Liver (tissue), 9 donors: Measurements from ENCODE around the gene DKC1. TPM values are rescaled to one million over a fixed set of nuclear protein-coding genes. Genes with fewer than 3 reads are reported as not detected.

Source experiments
- DNase-seq: peaks from one replicate; pipeline ENCODE4 v3.0.0-alpha.2; 2017; ENCODE audit warnings: low spot score
- H3K27ac ChIP-seq, 2 donors: one replicate each; pipeline ENCODE4 v1.7.0; 2013; ENCODE audit warnings: inconsistent platforms in 2 of 2, low read length in 2 of 2, control low read depth in 1 of 2, low read depth in 1 of 2, mild to moderate bottlenecking in 1 of 2
- H3K27me3 ChIP-seq, 4 donors: one replicate each; pipeline versions ENCODE4 v1.6.1 to v1.7.0; 2013; ENCODE audit warnings: low read length in 3 of 4, inconsistent platforms in 1 of 4, mild to moderate bottlenecking in 1 of 4, moderate library complexity in 1 of 4; ENCODE audit not compliant: control insufficient read depth in 4 of 4, insufficient read depth in 4 of 4
- H3K36me3 ChIP-seq, 4 donors: one replicate each; pipeline versions ENCODE4 v1.6.1 to v1.7.0; 2013; ENCODE audit warnings: low read length in 3 of 4, mild to moderate bottlenecking in 3 of 4, low read depth in 1 of 4, moderate library complexity in 1 of 4; ENCODE audit not compliant: control insufficient read depth in 4 of 4, insufficient read depth in 3 of 4
- H3K4me1 ChIP-seq, 4 donors: one replicate each; pipeline versions ENCODE4 v1.6.1 to v1.7.0; 2013; ENCODE audit warnings: low read length in 3 of 4, mild to moderate bottlenecking in 3 of 4, moderate library complexity in 1 of 4; ENCODE audit not compliant: control insufficient read depth in 4 of 4, insufficient read depth in 4 of 4
- H3K4me3 ChIP-seq, 3 donors: one replicate each; pipeline versions ENCODE4 v1.6.1 to v1.7.0; 2013; ENCODE audit warnings: low read length in 3 of 3, control low read depth in 1 of 3, low read depth in 1 of 3, mild to moderate bottlenecking in 1 of 3
- H3K9ac ChIP-seq, 2 donors: one replicate each; pipeline ENCODE4 v1.7.0; 2013; ENCODE audit warnings: low read length in 2 of 2, mild to moderate bottlenecking in 2 of 2, moderate library complexity in 2 of 2, control low read depth in 1 of 2, low read depth in 1 of 2
- H3K9me3 ChIP-seq, 4 donors: one replicate each; pipeline versions ENCODE4 v1.6.1 to v1.7.0; 2013; ENCODE audit warnings: low read length in 3 of 4; ENCODE audit not compliant: control insufficient read depth in 4 of 4
- ATF3 ChIP-seq: IDR thresholded peaks from 2 replicates; pipeline ENCODE4 v1.6.1; 2016; ENCODE audit warnings: antibody characterized with exemption
- EGR1 ChIP-seq, 2 donors: IDR thresholded peaks; 2 replicates each; pipeline ENCODE4 v1.6.1; 2016 to 2018; ENCODE audit warnings: antibody characterized with exemption in 2 of 2, low read depth in 2 of 2
- FOXA1 ChIP-seq: IDR thresholded peaks from 2 replicates; pipeline ENCODE4 v1.6.1; 2016; ENCODE audit warnings: antibody characterized with exemption
- GABPA ChIP-seq, 2 donors: IDR thresholded peaks in 1 of 2; conservative IDR thresholded peaks in 1 of 2; 2 replicates each; pipeline ENCODE4 v1.6.1; 2016; ENCODE audit warnings: antibody characterized with exemption in 2 of 2, mild to moderate bottlenecking in 1 of 2, moderate library complexity in 1 of 2
- HNF4A ChIP-seq, 2 donors: conservative IDR thresholded peaks; 2 replicates each; pipeline ENCODE4 v1.6.1; 2016; ENCODE audit warnings: antibody characterized with exemption in 2 of 2, mild to moderate bottlenecking in 2 of 2
- HNF4G ChIP-seq: IDR thresholded peaks from 2 replicates; pipeline ENCODE4 v1.6.1; 2016; ENCODE audit warnings: antibody characterized with exemption
- JUND ChIP-seq, 2 donors: IDR thresholded peaks; 2 replicates each; pipeline ENCODE4 v1.6.1; 2016; ENCODE audit warnings: antibody characterized with exemption in 2 of 2
- NR2F2 ChIP-seq: IDR thresholded peaks from 2 replicates; pipeline ENCODE4 v1.6.1; 2016; ENCODE audit warnings: antibody characterized with exemption
- RAD21 ChIP-seq, 2 donors: IDR thresholded peaks; 2 replicates each; pipeline ENCODE4 v1.6.1; 2016; ENCODE audit warnings: antibody characterized with exemption in 2 of 2, mild to moderate bottlenecking in 2 of 2
- RXRA ChIP-seq, 2 donors: IDR thresholded peaks; 2 replicates each; pipeline ENCODE4 v1.6.1; 2017 to 2018; ENCODE audit warnings: antibody characterized with exemption in 2 of 2, mild to moderate bottlenecking in 1 of 2
- SP1 ChIP-seq: IDR thresholded peaks from 2 replicates; pipeline ENCODE4 v1.6.1; 2018; ENCODE audit warnings: antibody characterized with exemption, mild to moderate bottlenecking
- TAF1 ChIP-seq: conservative IDR thresholded peaks from 2 replicates; pipeline ENCODE4 v1.6.1; 2016; ENCODE audit warnings: antibody characterized with exemption, mild to moderate bottlenecking
- WGBS: extraction: QIAGEN DNeasy Blood & Tissue Kit; methylation state at CpG from one replicate; pipeline ENCODE4 v1.1.7; 2013; 5-methylcytosine and 5-hydroxymethylcytosine counted together
- polyA plus RNA-seq, 2 donors: library from polyadenylated mRNA; stranded (reverse) in 1 of 2; unstranded in 1 of 2; fragments of 200-250 nt in 1 of 2; fragments of >200 nt in 1 of 2; fragmentation: Nextera tagmentation in 1 of 2; extraction: Ambion mirVana in 1 of 2; gene quantifications; one replicate each; pipeline versions ENCODE4 v1.2.1 to v1.2.3, GENCODE V29; 2013 to 2015
- total RNA-seq, 2 donors: library from RNA; depleted of rRNA; stranded (reverse); fragments of >200 nt; gene quantifications; one replicate each; pipeline ENCODE4 v1.2.3, GENCODE V29; 2014
- TF ChIP-seq, protein P1 (sequence below): IDR thresholded peaks from 2 replicates; pipeline ENCODE4 v1.6.1; 2016; ENCODE audit warnings: antibody characterized with exemption
- donor health status: healthy.
- donor health status: healthy.
- donor health status: healthy.
- donor health status: healthy.
- donor health status: healthy.

Gene DKC1
- total and polyA plus RNA-seq, 4 donors = 14.0 to 21.9 (median 16.5) TPM

- Histone ChIP-seq H3K4me3 (no peak overlapping the region), H3K27me3 (no peaks in the 10 kb centered on the region), H3K36me3 (no peaks in the 10 kb centered on the region), H3K9me3 (no peaks in the 10 kb centered on the region), H3K27ac (no peak overlapping the region), H3K4me1 (peaks cover 8 to 24% (median 17%) of the 10 kb centered on the region in 4 donors), H3K9ac (no peak overlapping the region)
- DNase-seq = no peak
- 88% methylated on average over 6 of the region's 6 CpGs for WGBS
- TF ChIP-seq HNF4A (conservative IDR thresholded peaks at IDR 0.05) (no peak), TAF1 (no peak)
These were observed 34.3 kb downstream of the DKC1 start for GRCh38 chrX:154797006-154797405.

DNA sequence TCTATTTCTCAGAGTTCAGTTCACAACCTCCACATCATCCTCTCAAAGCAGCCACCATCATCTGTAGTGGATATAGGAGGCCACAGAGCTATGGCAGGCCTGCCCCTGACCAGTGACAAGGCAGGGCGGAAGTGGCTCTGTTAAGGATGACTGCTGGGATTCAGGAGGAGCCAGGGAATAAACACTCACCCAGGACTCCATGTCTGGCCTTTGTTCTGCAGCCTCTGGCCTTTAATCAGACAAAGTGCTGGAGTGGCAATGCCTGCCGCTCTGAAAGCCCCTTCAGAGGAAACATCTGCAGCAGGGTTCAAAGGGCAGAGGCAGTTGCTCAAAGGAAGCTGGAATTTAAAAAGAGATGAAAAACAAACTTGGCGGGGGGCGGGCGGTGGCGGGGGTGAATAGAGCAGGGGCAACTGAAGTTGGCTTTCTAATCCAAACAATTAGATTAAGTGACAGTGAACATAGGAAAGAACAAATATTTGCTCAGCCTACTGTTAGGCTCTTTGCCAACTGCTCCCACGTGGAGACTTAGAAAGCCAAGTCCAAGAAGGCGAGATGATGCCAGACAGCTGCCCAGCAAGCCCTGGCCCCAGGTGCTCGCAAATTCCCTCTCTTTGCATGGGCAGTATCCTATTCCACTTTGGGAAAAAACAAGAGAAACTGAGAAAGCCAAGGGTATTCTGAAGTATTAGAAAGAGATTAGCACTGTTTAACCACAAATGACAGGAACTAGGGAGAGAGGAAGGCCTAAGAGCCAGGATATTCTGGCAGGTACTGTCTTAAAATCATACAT is 37.1 kb downstream of the DKC1 start:
- Histone ChIP-seq H3K4me3 (no peak overlapping the region), H3K36me3 (no peaks in the 10 kb centered on the region), H3K9me3 (no peaks in the 10 kb centered on the region), H3K4me1 (peaks cover 10 to 43% (median 27%) of the 10 kb centered on the region in 4 donors), H3K27ac (peak overlapping the region; percentile 53 to 75), H3K9ac (no peak overlapping the region), H3K27me3 (no peaks in the 10 kb centered on the region)
- no peak for DNase-seq
- TF ChIP-seq NR2F2 = peak; percentile 92
- no peak for TF ChIP-seq FOXA1
- TF ChIP-seq GABPA (IDR thresholded peaks at IDR 0.05 in 1 of 2, conservative IDR thresholded peaks at IDR 0.05 in 1 of 2) = no peak
- TF ChIP-seq JUND (IDR thresholded peaks at IDR 0.05) = no peak
- no peak for TF ChIP-seq ATF3
- TF ChIP-seq TAF1 = no peak
- TF ChIP-seq HNF4G = no peak
- TF ChIP-seq, protein P1, sequence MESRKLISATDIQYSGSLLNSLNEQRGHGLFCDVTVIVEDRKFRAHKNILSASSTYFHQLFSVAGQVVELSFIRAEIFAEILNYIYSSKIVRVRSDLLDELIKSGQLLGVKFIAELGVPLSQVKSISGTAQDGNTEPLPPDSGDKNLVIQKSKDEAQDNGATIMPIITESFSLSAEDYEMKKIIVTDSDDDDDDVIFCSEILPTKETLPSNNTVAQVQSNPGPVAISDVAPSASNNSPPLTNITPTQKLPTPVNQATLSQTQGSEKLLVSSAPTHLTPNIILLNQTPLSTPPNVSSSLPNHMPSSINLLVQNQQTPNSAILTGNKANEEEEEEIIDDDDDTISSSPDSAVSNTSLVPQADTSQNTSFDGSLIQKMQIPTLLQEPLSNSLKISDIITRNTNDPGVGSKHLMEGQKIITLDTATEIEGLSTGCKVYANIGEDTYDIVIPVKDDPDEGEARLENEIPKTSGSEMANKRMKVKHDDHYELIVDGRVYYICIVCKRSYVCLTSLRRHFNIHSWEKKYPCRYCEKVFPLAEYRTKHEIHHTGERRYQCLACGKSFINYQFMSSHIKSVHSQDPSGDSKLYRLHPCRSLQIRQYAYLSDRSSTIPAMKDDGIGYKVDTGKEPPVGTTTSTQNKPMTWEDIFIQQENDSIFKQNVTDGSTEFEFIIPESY = no peak
- TF ChIP-seq SP1 = no peak
- peak; percentile 16 to 28 for TF ChIP-seq HNF4A (conservative IDR thresholded peaks at IDR 0.05)
- no peak for TF ChIP-seq EGR1 (IDR thresholded peaks at IDR 0.05; ENCODE audit: low read depth in 2 of 2)
- WGBS = 19% methylated on average over 9 of the region's 9 CpGs

GRCh38 chrX:154800478-154801210 is 38.0 kb downstream of the DKC1 start:
- Histone ChIP-seq H3K36me3 (no peaks in the 10 kb centered on the region), H3K27me3 (no peaks in the 10 kb centered on the region), H3K4me3 (no peak overlapping the region), H3K9ac (no peak overlapping the region), H3K9me3 (no peaks in the 10 kb centered on the region), H3K4me1 (peaks cover 9 to 43% (median 27%) of the 10 kb centered on the region in 4 donors), H3K27ac (peak overlapping the region; percentile 53 to 75)
- no peak for TF ChIP-seq RAD21 (IDR thresholded peaks at IDR 0.05)
- TF ChIP-seq EGR1 (IDR thresholded peaks at IDR 0.05; ENCODE audit: low read depth in 2 of 2) = no peak
- peak in 1 of 2 donors; percentile 19 for TF ChIP-seq HNF4A (conservative IDR thresholded peaks at IDR 0.05)
- no peak for TF ChIP-seq RXRA (IDR thresholded peaks at IDR 0.05)
- WGBS = 51% methylated on average over 8 of the region's 8 CpGs
- no peak for DNase-seq
